Brain pericyte (primary cell): ENCODE measurements around the gene TRAFD1.
"Not testable (repeated sequence)": the region's sequence is repeated elsewhere in the genome, so short reads cannot be mapped to it uniquely, and the experiment has no call there.

Experiments used
- DNase-seq: peaks from one replicate; pipeline ENCODE4 v3.0.0-alpha.2; 2012; ENCODE audit warnings: low read depth, low spot score

The TRAFD1 gene, protein sequence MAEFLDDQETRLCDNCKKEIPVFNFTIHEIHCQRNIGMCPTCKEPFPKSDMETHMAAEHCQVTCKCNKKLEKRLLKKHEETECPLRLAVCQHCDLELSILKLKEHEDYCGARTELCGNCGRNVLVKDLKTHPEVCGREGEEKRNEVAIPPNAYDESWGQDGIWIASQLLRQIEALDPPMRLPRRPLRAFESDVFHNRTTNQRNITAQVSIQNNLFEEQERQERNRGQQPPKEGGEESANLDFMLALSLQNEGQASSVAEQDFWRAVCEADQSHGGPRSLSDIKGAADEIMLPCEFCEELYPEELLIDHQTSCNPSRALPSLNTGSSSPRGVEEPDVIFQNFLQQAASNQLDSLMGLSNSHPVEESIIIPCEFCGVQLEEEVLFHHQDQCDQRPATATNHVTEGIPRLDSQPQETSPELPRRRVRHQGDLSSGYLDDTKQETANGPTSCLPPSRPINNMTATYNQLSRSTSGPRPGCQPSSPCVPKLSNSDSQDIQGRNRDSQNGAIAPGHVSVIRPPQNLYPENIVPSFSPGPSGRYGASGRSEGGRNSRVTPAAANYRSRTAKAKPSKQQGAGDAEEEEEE

GRCh38 chr12:112125250-112125999, at the start of gene TRAFD1:
TRAFD1 (plus strand) TSS chr12:112125560; CDS start chr12:112130523, 4,963 bp downstream.
- DNase-seq: peak; percentile 95

- DNase-seq: no peak
These were observed 38.1 kb upstream of the TRAFD1 start for GRCh38 chr12:112087055-112087850.

DNA sequence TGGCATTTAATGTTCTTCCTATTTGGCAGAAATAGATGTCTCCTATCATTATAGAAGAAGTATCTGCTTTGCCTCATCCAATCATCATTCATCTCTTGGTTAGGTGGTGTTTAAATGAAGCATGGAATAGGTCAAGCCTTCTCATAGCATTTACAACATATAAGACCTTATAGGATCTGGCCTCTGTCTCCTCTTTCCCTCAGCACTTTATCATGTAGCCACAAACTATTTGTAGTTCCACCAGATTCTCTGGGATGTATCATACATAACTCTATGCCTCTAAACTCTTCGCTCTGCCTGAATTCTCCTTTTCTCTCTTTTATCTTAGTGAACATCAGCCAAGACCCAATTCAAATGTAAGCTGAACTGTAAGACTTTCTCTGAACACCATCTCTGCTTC, 37.5 kb upstream of the TRAFD1 start:
- DNase-seq: no peak

- no peak for DNase-seq
These were observed 33.8 kb upstream of the TRAFD1 start for GRCh38 chr12:112091563-112091962.

DNA sequence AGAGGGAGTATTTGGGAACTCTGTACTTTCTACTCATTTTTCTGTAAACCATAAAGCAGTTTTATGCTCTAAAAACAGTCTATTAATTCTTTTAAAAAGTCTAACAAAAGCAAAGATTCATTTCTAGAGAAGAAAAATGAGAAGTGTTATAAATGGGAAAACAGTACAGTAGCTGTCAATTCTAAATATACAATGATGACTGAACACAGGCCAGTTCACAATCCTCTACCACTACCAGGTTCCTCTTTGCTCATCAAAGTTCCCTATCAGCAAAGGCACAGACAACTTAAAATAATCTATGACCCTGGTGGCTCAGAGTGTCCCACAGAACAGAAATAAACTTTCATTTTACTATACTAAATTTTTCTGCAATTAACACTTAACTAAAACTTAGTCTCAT, 29.3 kb upstream of the TRAFD1 start:
- DNase-seq: no peak

DNA sequence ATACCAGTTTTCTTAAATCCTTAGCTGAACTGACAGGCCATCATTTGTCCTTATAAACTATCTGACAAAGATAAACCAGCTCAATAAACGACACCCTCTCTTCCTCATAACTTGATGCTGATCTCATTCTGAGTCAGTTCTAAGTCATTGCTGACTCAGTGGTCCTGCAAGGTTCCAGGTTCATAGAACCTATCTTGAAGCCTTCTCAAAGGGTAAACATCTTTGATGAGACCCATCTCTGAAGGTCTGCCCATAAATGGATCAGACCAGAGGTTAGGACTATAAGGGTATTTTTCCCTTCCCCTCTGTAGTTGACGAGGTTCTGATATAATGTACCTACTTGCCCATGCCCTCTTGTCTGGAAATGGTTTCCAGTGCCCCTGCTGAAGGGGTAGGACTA, 28.7 kb upstream of the TRAFD1 start:
- DNase-seq: no peak

- DNase-seq: no peak
These were observed 27.7 kb upstream of the TRAFD1 start for GRCh38 chr12:112097641-112098040.

GRCh38 chr12:112100500-112100899, 24.9 kb upstream of the TRAFD1 start:
- not testable (repeated sequence) for DNase-seq

- no peak for DNase-seq
These were observed 23.2 kb upstream of the TRAFD1 start for GRCh38 chr12:112102127-112102526.

GRCh38 chr12:112102746-112103145, 22.6 kb upstream of the TRAFD1 start:
- not testable (repeated sequence) for DNase-seq

GRCh38 chr12:112103758-112104503, 21.4 kb upstream of the TRAFD1 start:
- no peak for DNase-seq

DNA sequence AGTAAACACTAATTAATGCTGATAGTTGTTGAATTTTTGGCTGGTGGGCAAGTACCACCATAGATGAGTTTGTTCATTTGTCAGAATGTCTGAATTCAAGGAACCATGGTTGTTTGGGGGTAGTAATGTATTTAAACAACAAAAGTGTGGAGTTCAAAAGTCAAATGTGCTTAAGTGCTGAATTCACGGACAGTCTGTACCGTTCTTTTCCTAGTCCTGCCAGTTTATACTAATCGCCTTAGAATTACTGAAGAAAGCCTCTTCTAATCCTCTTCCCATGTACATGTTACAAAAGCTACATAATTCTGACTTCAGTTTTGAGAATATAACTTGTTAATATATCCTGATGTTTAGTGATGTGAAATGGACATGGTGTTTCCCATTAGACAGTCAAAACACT, 19.5 kb upstream of the TRAFD1 start:
- no peak for DNase-seq

DNA sequence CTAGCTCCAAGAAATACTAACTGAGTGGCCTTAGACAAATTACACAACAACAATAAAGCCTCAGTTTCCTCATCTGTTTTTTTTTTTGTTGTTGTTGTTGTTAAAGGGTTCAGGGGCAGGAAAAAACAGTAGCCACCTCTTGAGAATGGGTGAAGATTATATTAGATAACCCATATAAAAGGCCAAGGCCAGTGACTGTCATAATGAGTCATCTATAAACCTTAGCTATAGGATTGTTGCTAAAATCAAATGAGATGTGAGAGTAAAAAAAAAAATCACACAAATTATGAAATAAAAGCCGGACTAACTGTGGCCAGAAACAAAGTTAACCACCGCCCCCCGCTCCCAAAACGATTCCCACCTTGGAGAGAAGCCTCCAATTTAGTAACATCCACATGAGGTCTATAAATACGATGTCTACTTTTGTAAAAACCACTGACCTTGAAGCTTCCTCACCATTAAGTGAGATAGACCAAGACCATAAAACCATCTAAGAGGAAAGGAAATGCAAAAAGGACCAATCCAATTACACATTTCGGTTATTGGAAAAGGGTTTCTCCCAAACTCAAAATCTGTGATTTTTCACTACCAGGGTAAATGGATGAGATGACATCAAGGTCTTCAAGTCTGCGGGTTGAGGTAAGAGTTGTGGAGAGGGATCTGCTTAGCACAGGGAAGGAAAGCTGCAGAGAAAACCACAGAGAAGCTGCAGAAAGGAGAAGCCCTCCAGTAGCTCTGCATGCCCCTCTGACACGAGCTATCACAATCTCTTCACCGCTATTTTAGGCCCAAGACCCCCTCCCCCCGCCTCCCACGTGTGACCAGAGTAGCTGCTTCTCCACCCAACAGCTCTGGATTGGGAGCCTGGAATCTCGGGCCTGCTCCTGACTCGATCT, 17.8 kb upstream of the TRAFD1 start:
- no peak for DNase-seq

- peak; percentile 50 for DNase-seq
These were observed 16.9 kb upstream of the TRAFD1 start, which contains the start of gene NAA25 for GRCh38 chr12:112108202-112109079. NAA25 (minus strand) TSS chr12:112108783; CDS start chr12:112108773, 10 bp downstream.

DNA sequence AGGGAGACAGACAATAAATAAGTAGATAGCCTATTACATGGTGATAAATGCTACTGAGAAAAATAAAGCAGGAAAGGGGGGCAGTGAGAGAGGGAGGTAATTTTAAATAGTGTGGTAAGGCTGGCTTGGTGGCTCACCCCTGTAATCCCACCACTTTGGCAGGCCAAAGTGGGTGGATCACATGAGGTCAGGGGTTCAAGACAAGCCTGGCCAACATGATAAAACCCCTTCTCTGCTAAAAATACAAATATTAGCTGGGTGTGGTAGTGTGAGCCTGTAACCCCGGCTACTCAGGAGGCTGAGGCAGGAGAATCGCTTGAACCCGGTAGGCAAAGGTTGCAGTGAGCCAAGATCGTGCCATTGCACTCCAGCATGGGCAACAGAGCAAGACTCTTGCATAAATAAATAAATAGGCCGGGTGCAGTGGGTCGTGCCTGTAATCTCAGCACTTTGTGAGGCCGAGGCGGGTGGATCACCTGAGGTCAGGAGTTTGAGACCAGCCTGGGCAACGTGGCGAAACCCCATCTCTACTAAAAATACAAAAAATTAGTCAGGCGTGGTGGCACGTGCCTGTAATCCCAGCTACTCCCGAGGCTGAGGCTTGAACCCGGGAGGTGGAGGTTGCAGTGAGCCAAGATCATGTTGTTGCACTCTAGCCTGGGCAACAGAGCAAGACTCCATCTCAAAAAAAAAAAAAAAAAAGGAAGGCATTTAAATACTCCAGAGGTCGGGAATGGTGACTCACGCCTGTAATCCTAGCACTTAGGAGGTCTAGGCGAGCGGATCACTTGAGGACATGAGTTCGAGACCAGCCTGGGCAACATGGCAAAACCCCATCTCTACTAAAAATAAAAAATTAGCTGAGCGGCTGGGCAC, 14.3 kb upstream of the TRAFD1 start:
- DNase-seq: not testable (repeated sequence)

- DNase-seq: no peak
These were observed 13.4 kb upstream of the TRAFD1 start for GRCh38 chr12:112111931-112112330.

DNA sequence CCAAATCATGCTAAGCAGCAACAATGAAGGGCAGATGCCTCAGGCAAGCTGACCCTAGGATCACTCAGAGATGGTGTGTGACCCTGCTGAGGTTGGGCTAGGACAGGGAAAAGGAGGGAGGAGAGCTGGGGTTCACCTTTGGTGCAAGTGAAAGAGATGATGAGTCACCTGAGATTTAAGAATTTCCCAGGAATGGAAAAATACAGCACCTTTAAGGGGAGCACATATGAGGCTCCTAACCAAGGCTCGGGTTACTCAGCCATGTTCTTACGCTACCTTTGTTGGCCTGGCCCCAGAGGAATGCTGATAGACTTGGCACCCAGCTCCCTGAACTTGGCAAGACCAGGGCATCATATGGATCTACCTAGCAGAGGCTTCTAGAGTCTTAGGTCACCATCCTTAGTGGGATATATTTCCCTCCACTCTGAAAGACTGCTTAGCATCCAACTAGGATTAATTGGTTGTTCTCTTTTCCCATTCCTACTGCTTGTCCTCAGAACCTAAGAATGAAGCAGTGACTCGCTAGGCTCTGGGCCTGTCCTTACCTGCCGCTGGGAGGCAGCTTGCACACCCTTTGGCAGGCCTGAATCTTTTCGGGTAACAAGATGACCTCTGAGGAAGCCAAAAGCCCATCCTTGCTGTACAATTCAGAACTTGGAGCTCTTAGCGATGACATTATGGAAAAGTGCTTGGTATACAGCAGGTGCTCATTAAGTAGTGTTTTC, 12.8 kb upstream of the TRAFD1 start:
- no peak for DNase-seq
